Stimulated activated naive B cell treated with anti-CD40 and anti-IgM and Interleukin-4, amounts not matched to agents 10 μg/mL and 1 μg/mL and 100 μg/mL, for 72 hours (primary cell): ENCODE measurements around the gene NDFIP1.

ENCODE experiments used
- ATAC-seq, 2 donors: fragments of 150-1000 bp; cut with Tn5 transposase; replicated peaks; 2 replicates each; pipeline ENCODE4 v1.10.0; 2021; ENCODE audit warnings: moderate library complexity in 1 of 2
- DNase-seq: peaks from one replicate; pipeline ENCODE4 v3.0.0; 2021
- H3K27ac Mint-ChIP-seq: one replicate; pipeline ENCODE4 v1.8.0; 2022; ENCODE audit warnings: mild to moderate bottlenecking, mixed read lengths
- H3K27me3 Mint-ChIP-seq, 2 donors: one replicate each; pipeline ENCODE4 v1.8.0; 2022; ENCODE audit warnings: mixed read lengths in 2 of 2
- H3K36me3 Mint-ChIP-seq, 2 donors: one replicate each; pipeline ENCODE4 v1.8.0; 2022; ENCODE audit warnings: mixed read lengths in 2 of 2, mild to moderate bottlenecking in 1 of 2
- H3K4me1 Mint-ChIP-seq, 2 donors: one replicate each; pipeline ENCODE4 v1.8.0; 2022; ENCODE audit warnings: mixed read lengths in 2 of 2, mild to moderate bottlenecking in 1 of 2
- H3K4me3 Mint-ChIP-seq, 2 donors: one replicate each; pipeline ENCODE4 v1.8.0; 2022; ENCODE audit warnings: mild to moderate bottlenecking in 2 of 2, mixed read lengths in 2 of 2, moderate library complexity in 1 of 2
- H3K9me3 Mint-ChIP-seq, 2 donors: one replicate each; pipeline ENCODE4 v1.8.0; 2022; ENCODE audit warnings: mixed read lengths in 2 of 2, mild to moderate bottlenecking in 1 of 2

Gene NDFIP1

GRCh38 chr5:142118155-142118686, 9.6 kb downstream of the NDFIP1 start:
- DNase-seq (no peak), ATAC-seq (peak in 1 of 2 donors; percentile 33)
- Mint-ChIP-seq H3K4me3 (no peak overlapping the region), H3K36me3 (peaks cover 15 to 30% of the 10 kb centered on the region in 2 donors), H3K27ac (no peak overlapping the region), H3K27me3 (no peaks in the 10 kb centered on the region), H3K9me3 (peaks cover 0 to 2% of the 10 kb centered on the region in 2 donors), H3K4me1 (peaks cover 20 to 32% of the 10 kb centered on the region in 2 donors)

- ATAC-seq (no peak), DNase-seq (no peak)
- Mint-ChIP-seq H3K27me3 (no peaks in the 10 kb centered on the region), H3K36me3 (peaks cover 15 to 29% of the 10 kb centered on the region in 2 donors), H3K27ac (no peak overlapping the region), H3K4me3 (no peak overlapping the region), H3K4me1 (peaks cover 13 to 23% of the 10 kb centered on the region in 2 donors), H3K9me3 (peaks cover 0 to 2% of the 10 kb centered on the region in 2 donors)
Measured at GRCh38 chr5:142119051-142119625, 10.6 kb downstream of the NDFIP1 start.

GRCh38 chr5:142120247-142120935, 11.8 kb downstream of the NDFIP1 start:
- no peak overlapping the region for H3K4me3 Mint-ChIP-seq
- no peak overlapping the region for H3K27ac Mint-ChIP-seq

GRCh38 chr5:142122121-142122520, 13.5 kb downstream of the NDFIP1 start:
- no peak for DNase-seq
- Mint-ChIP-seq H3K4me1 (peaks cover 12 to 23% of the 10 kb centered on the region in 2 donors), H3K27me3 (no peaks in the 10 kb centered on the region), H3K36me3 (peaks cover 28 to 40% of the 10 kb centered on the region in 2 donors), H3K27ac (no peak overlapping the region), H3K9me3 (peaks cover 0 to 2% of the 10 kb centered on the region in 2 donors), H3K4me3 (no peak overlapping the region)
- ATAC-seq = no peak

More at GRCh38 chr5:142120247-142120935, 11.8 kb downstream of the NDFIP1 start:
- no peak for ATAC-seq
- Mint-ChIP-seq H3K9me3 (peaks cover 0 to 2% of the 10 kb centered on the region in 2 donors), H3K36me3 (peaks cover 25 to 39% of the 10 kb centered on the region in 2 donors), H3K4me1 (peaks cover 13 to 23% of the 10 kb centered on the region in 2 donors), H3K27me3 (no peaks in the 10 kb centered on the region)
- DNase-seq = no peak

GRCh38 chr5:142125378-142125777, 16.8 kb downstream of the NDFIP1 start:
- no peak for DNase-seq
- Mint-ChIP-seq H3K4me1 (peaks cover under 1 to 7% of the 10 kb centered on the region in 2 donors), H3K4me3 (no peak overlapping the region), H3K27ac (no peak overlapping the region), H3K36me3 (peaks cover 22 to 26% of the 10 kb centered on the region in 2 donors), H3K9me3 (peaks cover 0 to 2% of the 10 kb centered on the region in 2 donors), H3K27me3 (no peaks in the 10 kb centered on the region)
- no peak for ATAC-seq

GRCh38 chr5:142125963-142126362, 17.4 kb downstream of the NDFIP1 start:
- ATAC-seq = no peak
- H3K9me3 Mint-ChIP-seq = peaks cover 0 to 2% of the 10 kb centered on the region in 2 donors
- H3K4me3 Mint-ChIP-seq = no peak overlapping the region
- H3K4me1 Mint-ChIP-seq = peaks cover 0 to 5% of the 10 kb centered on the region in 2 donors
- no peak overlapping the region for H3K27ac Mint-ChIP-seq
- peaks cover 22 to 26% of the 10 kb centered on the region in 2 donors for H3K36me3 Mint-ChIP-seq
- no peak for DNase-seq
- no peaks in the 10 kb centered on the region for H3K27me3 Mint-ChIP-seq

GRCh38 chr5:142128675-142129208, 20.2 kb downstream of the NDFIP1 start:
- ATAC-seq = no peak
- no peak for DNase-seq
- no peaks in the 10 kb centered on the region for H3K9me3 Mint-ChIP-seq
- H3K4me3 Mint-ChIP-seq = no peak overlapping the region
- H3K36me3 Mint-ChIP-seq = peaks cover 16 to 18% of the 10 kb centered on the region in 2 donors
- H3K27me3 Mint-ChIP-seq = no peaks in the 10 kb centered on the region
- no peak overlapping the region for H3K27ac Mint-ChIP-seq
- peaks cover 0 to 5% of the 10 kb centered on the region in 2 donors for H3K4me1 Mint-ChIP-seq

GRCh38 chr5:142129446-142130066, 21.0 kb downstream of the NDFIP1 start:
- H3K36me3 Mint-ChIP-seq = peaks cover 10 to 14% of the 10 kb centered on the region in 2 donors
- peak overlapping the region; percentile 67 for H3K27ac Mint-ChIP-seq
- H3K9me3 Mint-ChIP-seq = no peaks in the 10 kb centered on the region
- no peak overlapping the region for H3K4me3 Mint-ChIP-seq
- H3K4me1 Mint-ChIP-seq = peaks cover 0 to 5% of the 10 kb centered on the region in 2 donors
- H3K27me3 Mint-ChIP-seq = no peaks in the 10 kb centered on the region
- no peak for ATAC-seq
- DNase-seq = no peak

- Mint-ChIP-seq H3K9me3 (no peaks in the 10 kb centered on the region), H3K27ac (no peak overlapping the region), H3K4me3 (no peak overlapping the region), H3K36me3 (peaks cover 5 to 9% of the 10 kb centered on the region in 2 donors), H3K4me1 (peaks cover 0 to 5% of the 10 kb centered on the region in 2 donors), H3K27me3 (no peaks in the 10 kb centered on the region)
- no peak for ATAC-seq
- no peak for DNase-seq
Measured at GRCh38 chr5:142131394-142131793, 22.8 kb downstream of the NDFIP1 start.

GRCh38 chr5:142132916-142133315, 24.3 kb downstream of the NDFIP1 start:
- Mint-ChIP-seq H3K27ac (no peak overlapping the region), H3K4me1 (peaks cover 0 to 5% of the 10 kb centered on the region in 2 donors), H3K36me3 (peaks cover 16% of the 10 kb centered on the region in 2 donors), H3K27me3 (no peaks in the 10 kb centered on the region), H3K9me3 (no peaks in the 10 kb centered on the region), H3K4me3 (no peak overlapping the region)
- ATAC-seq = no peak
- no peak for DNase-seq

- ATAC-seq = no peak
- Mint-ChIP-seq H3K4me1 (peaks cover 0 to 3% of the 10 kb centered on the region in 2 donors), H3K36me3 (peaks cover 18 to 20% of the 10 kb centered on the region in 2 donors), H3K27me3 (no peaks in the 10 kb centered on the region), H3K4me3 (no peak overlapping the region), H3K9me3 (no peaks in the 10 kb centered on the region), H3K27ac (no peak overlapping the region)
- no peak for DNase-seq
Measured at GRCh38 chr5:142133330-142134206, 25.0 kb downstream of the NDFIP1 start.

- Mint-ChIP-seq H3K9me3 (no peaks in the 10 kb centered on the region), H3K4me3 (no peak overlapping the region), H3K27me3 (no peaks in the 10 kb centered on the region), H3K4me1 (no peaks in the 10 kb centered on the region), H3K27ac (no peak overlapping the region), H3K36me3 (peaks cover 16 to 20% of the 10 kb centered on the region in 2 donors)
- ATAC-seq (no peak), DNase-seq (no peak)
Measured at GRCh38 chr5:142134331-142135010, 25.9 kb downstream of the NDFIP1 start.

- H3K9me3 Mint-ChIP-seq = no peaks in the 10 kb centered on the region
- no peak overlapping the region for H3K27ac Mint-ChIP-seq
- H3K4me3 Mint-ChIP-seq = no peak overlapping the region
- H3K36me3 Mint-ChIP-seq = peaks cover 14 to 15% of the 10 kb centered on the region in 2 donors
- H3K27me3 Mint-ChIP-seq = no peaks in the 10 kb centered on the region
- ATAC-seq = no peak
- no peak for DNase-seq
- H3K4me1 Mint-ChIP-seq = no peaks in the 10 kb centered on the region
Measured at GRCh38 chr5:142141463-142141862, 32.9 kb downstream of the NDFIP1 start.
